Lung (tissue), 12 donors: ENCODE results near the gene PTPRE. TPM values are rescaled to one million over a fixed set of nuclear protein-coding genes. Genes with fewer than 3 reads are reported as not detected.

Experiments used
- ATAC-seq: fragments of 200-7000 bp; cut with Tn5 transposase; one replicate; pipeline ENCODE4 v1.9.1; 2020; ENCODE audit warnings: moderate number of reproducible peaks; ENCODE audit not compliant: insufficient read depth, low FRiP score
- DNase-seq, 3 donors: peaks; one replicate each; pipeline ENCODE4 v3.0.0-alpha.2; 2013 to 2017
- H3K27ac ChIP-seq, 2 donors: one replicate each; pipeline ENCODE4 v1.5.1; 2013; ENCODE audit warnings: mild to moderate bottlenecking in 2 of 2, moderate library complexity in 2 of 2, control low read depth in 1 of 2, inconsistent platforms in 1 of 2, low read depth in 1 of 2, low read length in 1 of 2
- H3K27me3 ChIP-seq, 3 donors: one replicate each; pipeline ENCODE4 v1.5.1; 2013; ENCODE audit warnings: low read length in 2 of 3; ENCODE audit not compliant: control insufficient read depth in 3 of 3, insufficient read depth in 3 of 3
- H3K36me3 ChIP-seq, 4 donors: one replicate each; pipeline ENCODE4 v1.5.1; 2013; ENCODE audit warnings: low read length in 4 of 4, mild to moderate bottlenecking in 1 of 4, moderate library complexity in 1 of 4; ENCODE audit not compliant: control insufficient read depth in 4 of 4, insufficient read depth in 4 of 4
- H3K4me1 ChIP-seq, 5 donors: one replicate each; pipeline ENCODE4 v1.5.1; 2013; ENCODE audit warnings: low read length in 5 of 5, mild to moderate bottlenecking in 2 of 5, moderate library complexity in 1 of 5; ENCODE audit not compliant: control insufficient read depth in 5 of 5, insufficient read depth in 5 of 5
- H3K4me3 ChIP-seq: one replicate; pipeline ENCODE4 v1.5.1; 2013; ENCODE audit warnings: mild to moderate bottlenecking, control low read depth, moderate library complexity
- H3K9ac ChIP-seq, 2 donors: one replicate each; pipeline ENCODE4 v1.5.1; 2013; ENCODE audit warnings: low read length in 2 of 2, control low read depth in 1 of 2; ENCODE audit not compliant: insufficient read depth in 1 of 2
- H3K9me3 ChIP-seq, 4 donors: one replicate each; pipeline ENCODE4 v1.5.1; 2013; ENCODE audit warnings: low read length in 3 of 4, mild to moderate bottlenecking in 1 of 4, moderate library complexity in 1 of 4; ENCODE audit not compliant: control insufficient read depth in 4 of 4, insufficient read depth in 3 of 4
- CTCF ChIP-seq: IDR thresholded peaks from 2 replicates; pipeline ENCODE4 v1.5.1; 2012; ENCODE audit warnings: mild to moderate bottlenecking; ENCODE audit errors: control extremely low read depth, extremely low read depth
- WGBS, 2 donors: extraction: QIAGEN DNeasy Blood & Tissue Kit; methylation state at CpG; one replicate each; pipeline ENCODE4 v1.1.7; 2013; 5-methylcytosine and 5-hydroxymethylcytosine counted together
- polyA plus RNA-seq, 2 donors: library from polyadenylated mRNA; stranded (reverse); fragments of 200-250 nt; gene quantifications; one replicate each; pipeline ENCODE4 v1.2.1, GENCODE V29; 2013
- total RNA-seq, 2 donors: library from RNA; depleted of rRNA in 1 of 2; stranded (reverse); fragments of >200 nt in 1 of 2; gene quantifications; one replicate each; pipeline ENCODE4 v1.2.1, GENCODE V29; 2014 to 2021
- donor health status: control.
- donor health status: control.
- donor health status: Bipolar disorder and iron deficiency.
- donor health status: healthy.
- donor health status: DM: yes; HTN: yes; CAD: no.

The PTPRE gene
- total and polyA plus RNA-seq, 4 donors, result 15.5 to 68.7 (median 36.5) TPM

- peak; percentile 27 to 73 (median 49) for DNase-seq
- no peaks in the 10 kb centered on the region for H3K27me3 ChIP-seq
- peak overlapping the region; percentile 67 to 72 for H3K27ac ChIP-seq
- no peak overlapping the region for H3K9ac ChIP-seq
- no peak overlapping the region for H3K4me3 ChIP-seq
- no peak for TF ChIP-seq CTCF
- H3K9me3 ChIP-seq, result no peaks in the 10 kb centered on the region
- 18 to 19% methylated on average over 15 of the region's 15 CpGs for WGBS, 2 donors
- H3K36me3 ChIP-seq, result no peaks in the 10 kb centered on the region
- peaks cover 2 to 34% (median 12%) of the 10 kb centered on the region in 5 donors for H3K4me1 ChIP-seq
- peak; percentile 82 for ATAC-seq
Observed at GRCh38 chr10:127990846-127991542, 84.1 kb downstream of the PTPRE start.

- no peaks in the 10 kb centered on the region for H3K9me3 ChIP-seq
- no peak for TF ChIP-seq CTCF
- no peak overlapping the region for H3K4me3 ChIP-seq
- peaks cover 2 to 34% (median 12%) of the 10 kb centered on the region in 5 donors for H3K4me1 ChIP-seq
- DNase-seq, result no peak
- no peaks in the 10 kb centered on the region for H3K36me3 ChIP-seq
- peak overlapping the region; percentile 67 to 91 for H3K27ac ChIP-seq
- WGBS, 2 donors, result 63% methylated on average over 8 of the region's 8 CpGs
- no peaks in the 10 kb centered on the region for H3K27me3 ChIP-seq
- H3K9ac ChIP-seq, result no peak overlapping the region
- ATAC-seq, result peak; percentile 5
Observed at GRCh38 chr10:127991543-127992255, 84.8 kb downstream of the PTPRE start.

GRCh38 chr10:127992376-127992775, 85.5 kb downstream of the PTPRE start:
- no peak overlapping the region for H3K4me3 ChIP-seq
- peaks cover 3 to 39% (median 12%) of the 10 kb centered on the region in 5 donors for H3K4me1 ChIP-seq
- WGBS, 2 donors, result 68 to 72% methylated on average over 8 of the region's 8 CpGs
- no peaks in the 10 kb centered on the region for H3K27me3 ChIP-seq
- H3K9me3 ChIP-seq, result no peaks in the 10 kb centered on the region
- H3K9ac ChIP-seq, result no peak overlapping the region
- DNase-seq (no peak), ATAC-seq (no peak)
- no peak for TF ChIP-seq CTCF
- H3K27ac ChIP-seq, result peak overlapping the region in 1 of 2 donors; percentile 91
- no peaks in the 10 kb centered on the region for H3K36me3 ChIP-seq
